A673 (cell line): ENCODE measurements around the gene ACKR3. TPM values are rescaled to one million over a fixed set of nuclear protein-coding genes. Genes with fewer than 3 reads are reported as not detected.

Source experiments
- BruUV-seq: library from RNA; stranded (reverse); fragments of 400-500 nt; replicated peaks from 2 replicates; lab custom pipeline; 2021; lab: Mats Ljungman, UMichigan
- CTCF ChIA-PET: fragments of 300-600 bp; sonication (Branson Sonifier 250); formaldehyde crosslinking; loops from one replicate; lab custom pipeline; 2022; ENCODE audit warnings: antibody characterized with exemption; lab: Charles Lee
- POLR2A ChIA-PET: fragments of 300-600 bp; sonication (Branson Sonifier 250); formaldehyde crosslinking; loops from one replicate; lab custom pipeline; 2022; ENCODE audit warnings: antibody characterized with exemption; ENCODE audit not compliant: low non-redundant PET; lab: Charles Lee
- DNase-seq: peaks from one replicate; pipeline ENCODE4 v3.0.0-alpha.2; 2015; ENCODE audit warnings: low spot score
- H3K27ac ChIP-seq: fragments of 200-600 bp; sonication (generic); 2 replicates; pipeline ENCODE4 v1.5.1; 2016; ENCODE audit warnings: mixed run types, low read depth, mild to moderate bottlenecking, mixed read lengths, antibody characterized with exemption, low read length; ENCODE audit not compliant: poor library complexity, severe bottlenecking
- H3K27me3 ChIP-seq: fragments of 200-600 bp; sonication (generic); replicated peaks from 2 replicates; pipeline ENCODE4 v1.6.1; 2017; ENCODE audit warnings: mixed run types, low read depth, mild to moderate bottlenecking, mixed read lengths, antibody characterized with exemption, low read length; ENCODE audit not compliant: insufficient read depth, poor library complexity
- H3K36me3 ChIP-seq: fragments of 200-600 bp; sonication (generic); 2 replicates; pipeline ENCODE4 v1.6.1; 2016; ENCODE audit warnings: mixed run types, mild to moderate bottlenecking, mixed read lengths, antibody characterized with exemption, low read length; ENCODE audit not compliant: insufficient read depth, poor library complexity, severe bottlenecking
- H3K4me1 ChIP-seq: fragments of 200-600 bp; sonication (generic); 2 replicates; pipeline ENCODE4 v1.6.1; 2017; ENCODE audit warnings: mixed run types, mild to moderate bottlenecking, mixed read lengths, antibody characterized with exemption, low read length; ENCODE audit not compliant: insufficient read depth, poor library complexity, severe bottlenecking
- H3K4me3 ChIP-seq: fragments of 200-600 bp; sonication (generic); 2 replicates; pipeline ENCODE4 v1.5.1; 2016; ENCODE audit warnings: low read depth, mixed run types, mild to moderate bottlenecking, mixed read lengths, low read length; ENCODE audit not compliant: poor library complexity, severe bottlenecking
- H3K9me3 ChIP-seq: fragments of 200-600 bp; sonication (generic); 2 replicates; pipeline ENCODE4 v1.6.1; 2016; ENCODE audit warnings: mixed run types, low read depth, mild to moderate bottlenecking, mixed read lengths, antibody characterized with exemption, low read length; ENCODE audit not compliant: poor library complexity, severe bottlenecking
- EZH2 ChIP-seq: fragments of 200-600 bp; sonication (generic); IDR thresholded peaks from 2 replicates; pipeline ENCODE4 v1.6.1; 2017; ENCODE audit warnings: borderline replicate concordance, low read depth, mild to moderate bottlenecking, mixed read lengths, antibody characterized with exemption, low read length; ENCODE audit not compliant: poor library complexity, severe bottlenecking
- intact Hi-C: fragments of 100-400 bp; cut with micrococcal nuclease; formaldehyde crosslinking; loops from one replicate; pipeline ENCODE4 v1.10.0; 2022; ENCODE audit not compliant: unreplicated experiment
- total RNA-seq: library from RNA; stranded (reverse); gene quantifications from 2 replicates; pipeline ENCODE4 v1.2.3, GENCODE V29; 2021
- TF ChIP-seq, protein P1 (sequence below): fragments of 300-800, 200-600 bp; sonication (generic); conservative IDR thresholded peaks from 2 replicates; pipeline ENCODE4 v1.5.1; 2017; ENCODE audit warnings: low read depth, mild to moderate bottlenecking, antibody characterized with exemption, low read length, moderate library complexity, mixed read lengths

ACKR3 gene
- total RNA-seq, 1 experiment from 2014 or later, result 0.52 TPM

DNA sequence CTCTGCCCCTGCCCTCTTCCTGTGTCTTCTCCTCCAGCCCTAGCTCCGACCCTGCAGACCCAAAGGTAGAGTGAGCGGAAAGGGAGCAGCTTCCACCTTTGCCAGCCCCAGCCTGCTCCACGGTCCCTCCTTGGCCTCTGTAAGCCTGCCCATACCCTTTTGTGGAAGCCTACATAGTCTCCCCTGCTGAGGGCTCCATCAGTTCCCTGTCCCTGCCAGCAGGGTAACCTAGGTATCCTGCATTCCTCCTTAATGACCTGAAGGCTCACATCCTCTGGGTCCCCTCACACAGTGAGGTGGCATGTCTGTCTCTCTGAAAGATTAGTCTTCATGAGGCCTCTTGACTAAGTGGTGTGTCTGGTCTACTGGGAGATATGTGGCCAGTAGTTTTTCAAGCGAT is 20.5 kb upstream of the ACKR3 start:
- Histone ChIP-seq H3K9me3 (no peaks in the 10 kb centered on the region), H3K27me3 (no peaks in the 10 kb centered on the region), H3K4me3 (no peak overlapping the region), H3K4me1 (no peaks in the 10 kb centered on the region), H3K27ac (no peak overlapping the region), H3K36me3 (no peaks in the 10 kb centered on the region)
- ChIA-PET CTCF (no interaction called here), POLR2A (no interaction called here)
- no peak for DNase-seq
- BruUV-seq, result no TSS peak
- no peak for TF ChIP-seq EZH2
- TF ChIP-seq, protein P1, sequence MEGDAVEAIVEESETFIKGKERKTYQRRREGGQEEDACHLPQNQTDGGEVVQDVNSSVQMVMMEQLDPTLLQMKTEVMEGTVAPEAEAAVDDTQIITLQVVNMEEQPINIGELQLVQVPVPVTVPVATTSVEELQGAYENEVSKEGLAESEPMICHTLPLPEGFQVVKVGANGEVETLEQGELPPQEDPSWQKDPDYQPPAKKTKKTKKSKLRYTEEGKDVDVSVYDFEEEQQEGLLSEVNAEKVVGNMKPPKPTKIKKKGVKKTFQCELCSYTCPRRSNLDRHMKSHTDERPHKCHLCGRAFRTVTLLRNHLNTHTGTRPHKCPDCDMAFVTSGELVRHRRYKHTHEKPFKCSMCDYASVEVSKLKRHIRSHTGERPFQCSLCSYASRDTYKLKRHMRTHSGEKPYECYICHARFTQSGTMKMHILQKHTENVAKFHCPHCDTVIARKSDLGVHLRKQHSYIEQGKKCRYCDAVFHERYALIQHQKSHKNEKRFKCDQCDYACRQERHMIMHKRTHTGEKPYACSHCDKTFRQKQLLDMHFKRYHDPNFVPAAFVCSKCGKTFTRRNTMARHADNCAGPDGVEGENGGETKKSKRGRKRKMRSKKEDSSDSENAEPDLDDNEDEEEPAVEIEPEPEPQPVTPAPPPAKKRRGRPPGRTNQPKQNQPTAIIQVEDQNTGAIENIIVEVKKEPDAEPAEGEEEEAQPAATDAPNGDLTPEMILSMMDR, result no peak
- intact Hi-C loops, result no loop called here

DNA sequence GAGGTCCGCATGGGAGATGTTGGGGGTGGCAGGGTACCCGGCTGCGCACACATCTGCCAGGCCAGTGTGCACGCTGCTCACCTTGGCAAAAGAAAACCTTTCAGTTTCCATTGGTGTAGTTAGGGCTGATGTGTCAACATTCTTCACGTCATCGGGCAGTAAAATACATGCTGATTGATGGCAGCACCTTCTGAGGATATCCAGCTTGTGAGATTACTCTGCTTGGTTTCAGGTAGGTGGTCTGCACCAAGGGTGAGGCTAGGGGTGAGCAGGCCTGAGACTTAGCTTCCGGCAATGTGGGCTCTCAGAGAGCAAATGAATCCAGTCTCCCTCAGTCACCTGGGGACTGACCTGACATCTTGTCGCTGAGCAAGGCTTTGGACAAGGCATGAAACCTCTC is 19.3 kb upstream of the ACKR3 start:
- Histone ChIP-seq H3K27me3 (peaks cover 3% of the 10 kb centered on the region), H3K27ac (no peak overlapping the region), H3K4me1 (no peaks in the 10 kb centered on the region), H3K9me3 (no peaks in the 10 kb centered on the region), H3K4me3 (no peak overlapping the region), H3K36me3 (no peaks in the 10 kb centered on the region)
- no peak for DNase-seq
- TF ChIP-seq, protein P1, result no peak
- TF ChIP-seq EZH2, result no peak
- ChIA-PET CTCF (no interaction called here), POLR2A (no interaction called here)
- intact Hi-C loops, result no loop called here
- no TSS peak for BruUV-seq

DNA sequence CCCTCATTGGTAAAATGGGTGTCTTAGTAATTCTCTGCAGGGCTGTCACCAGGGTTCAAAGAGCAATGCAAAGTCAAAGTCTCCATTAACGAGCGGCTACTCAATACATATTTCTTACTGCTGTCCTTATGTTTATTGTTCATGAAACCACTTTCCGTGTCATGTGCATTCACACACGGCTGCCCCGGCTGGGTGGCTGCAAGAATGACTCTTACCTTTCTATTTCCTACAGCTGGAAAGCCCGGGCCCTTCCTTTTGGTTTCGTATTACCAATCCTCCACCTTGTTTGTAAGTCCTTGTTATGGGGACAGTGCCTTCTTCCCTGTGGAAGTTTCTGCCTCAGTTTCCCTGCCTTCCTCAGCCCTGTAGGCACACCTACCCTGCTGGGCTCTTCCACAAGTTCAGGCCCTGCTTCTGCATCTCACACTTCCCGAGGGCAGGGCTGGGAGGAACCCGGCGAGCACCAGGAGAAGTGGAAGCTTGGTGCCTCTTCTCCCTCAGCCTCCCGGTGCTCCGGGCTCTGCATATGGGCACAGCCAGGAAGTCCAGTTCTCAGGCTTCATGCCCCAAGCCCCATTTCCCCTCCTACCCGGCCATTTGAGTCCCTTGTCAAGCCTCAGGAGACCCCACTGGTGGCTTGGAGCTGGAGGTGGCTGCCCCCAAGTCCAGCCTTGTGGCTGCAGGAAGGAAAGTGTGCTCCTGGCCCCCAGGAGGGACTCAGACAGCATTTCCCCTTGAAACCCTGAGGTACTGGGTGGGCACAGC is 18.7 kb upstream of the ACKR3 start:
- no peaks in the 10 kb centered on the region for H3K36me3 ChIP-seq
- H3K4me1 ChIP-seq, result no peaks in the 10 kb centered on the region
- ChIA-PET CTCF (no interaction called here), POLR2A (no interaction called here)
- no peak overlapping the region for H3K27ac ChIP-seq
- no TSS peak for BruUV-seq
- intact Hi-C loops, result no loop called here
- no peak for DNase-seq
- H3K9me3 ChIP-seq, result no peaks in the 10 kb centered on the region
- H3K4me3 ChIP-seq, result no peak overlapping the region
- H3K27me3 ChIP-seq, result peaks cover 3% of the 10 kb centered on the region
- TF ChIP-seq, protein P1, result no peak
- TF ChIP-seq EZH2, result no peak
